CD4-positive, alpha-beta T cell treated with Interleukin-12 subunit alpha and Interleukin-12 subunit beta, for 1 hour (primary cell): ENCODE measurements around the gene URB1.

Experiments
- DNase-seq: peaks from one replicate; pipeline ENCODE4 v3.0.0-alpha.2; 2020

Gene URB1

GRCh38 chr21:32340863-32341848 is 51.7 kb downstream of the URB1 start:
- no peak for DNase-seq

DNA sequence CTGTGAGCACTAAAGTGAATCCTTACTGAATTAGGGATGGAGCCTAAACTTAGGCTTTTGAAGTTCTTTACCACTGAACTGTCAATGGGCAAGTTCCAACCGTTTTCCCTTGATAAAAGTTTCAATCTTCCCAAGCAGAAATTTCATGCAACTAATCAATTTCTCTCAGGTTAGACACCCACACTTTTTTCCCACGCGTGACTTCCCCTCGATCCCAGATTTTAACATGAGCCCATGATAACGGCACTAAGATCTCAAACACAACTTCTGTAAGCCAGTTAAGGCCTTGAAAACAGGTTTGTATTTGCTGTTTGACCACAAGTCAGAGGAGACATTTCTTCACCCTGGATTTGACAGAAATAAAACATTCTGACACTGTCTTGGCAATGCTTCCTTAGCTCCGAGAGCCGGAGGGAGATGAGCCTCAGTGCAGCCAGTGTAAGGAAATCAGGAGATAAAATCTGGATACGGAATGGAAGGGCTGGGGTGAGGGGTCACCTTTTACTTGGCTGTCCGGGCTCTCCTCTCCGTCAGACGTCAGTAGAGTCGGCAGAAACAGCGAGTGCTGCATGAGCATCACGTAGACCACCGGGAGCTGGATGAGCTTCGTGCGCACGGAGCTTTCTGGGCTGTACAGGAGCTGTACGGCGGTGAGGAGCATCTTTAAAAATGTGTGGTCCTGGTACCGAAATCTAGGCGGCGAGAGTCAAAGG is 54.4 kb downstream of the URB1 start:
- no peak for DNase-seq

DNA sequence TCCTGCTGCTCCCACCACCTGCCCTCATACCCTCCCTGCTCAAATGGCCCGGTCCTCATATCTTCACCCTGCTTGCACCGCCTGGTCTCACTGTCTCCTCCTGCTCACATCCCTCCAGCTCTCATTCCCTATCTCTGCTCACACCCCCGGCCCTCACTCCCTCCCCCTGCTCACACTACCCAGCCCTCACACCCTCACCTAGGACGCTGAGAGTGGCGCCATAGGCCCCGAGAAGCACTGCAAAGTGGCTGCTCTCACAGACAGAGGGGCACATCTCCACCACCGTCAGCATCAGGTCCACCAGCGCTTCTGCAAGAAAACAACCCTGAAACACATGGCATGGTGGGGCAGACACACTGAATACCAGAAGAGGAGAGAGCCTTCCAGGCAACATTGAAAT is 55.6 kb downstream of the URB1 start:
- no peak for DNase-seq

- DNase-seq: no peak
Observed at GRCh38 chr21:32336711-32337110, 56.1 kb downstream of the URB1 start.

DNA sequence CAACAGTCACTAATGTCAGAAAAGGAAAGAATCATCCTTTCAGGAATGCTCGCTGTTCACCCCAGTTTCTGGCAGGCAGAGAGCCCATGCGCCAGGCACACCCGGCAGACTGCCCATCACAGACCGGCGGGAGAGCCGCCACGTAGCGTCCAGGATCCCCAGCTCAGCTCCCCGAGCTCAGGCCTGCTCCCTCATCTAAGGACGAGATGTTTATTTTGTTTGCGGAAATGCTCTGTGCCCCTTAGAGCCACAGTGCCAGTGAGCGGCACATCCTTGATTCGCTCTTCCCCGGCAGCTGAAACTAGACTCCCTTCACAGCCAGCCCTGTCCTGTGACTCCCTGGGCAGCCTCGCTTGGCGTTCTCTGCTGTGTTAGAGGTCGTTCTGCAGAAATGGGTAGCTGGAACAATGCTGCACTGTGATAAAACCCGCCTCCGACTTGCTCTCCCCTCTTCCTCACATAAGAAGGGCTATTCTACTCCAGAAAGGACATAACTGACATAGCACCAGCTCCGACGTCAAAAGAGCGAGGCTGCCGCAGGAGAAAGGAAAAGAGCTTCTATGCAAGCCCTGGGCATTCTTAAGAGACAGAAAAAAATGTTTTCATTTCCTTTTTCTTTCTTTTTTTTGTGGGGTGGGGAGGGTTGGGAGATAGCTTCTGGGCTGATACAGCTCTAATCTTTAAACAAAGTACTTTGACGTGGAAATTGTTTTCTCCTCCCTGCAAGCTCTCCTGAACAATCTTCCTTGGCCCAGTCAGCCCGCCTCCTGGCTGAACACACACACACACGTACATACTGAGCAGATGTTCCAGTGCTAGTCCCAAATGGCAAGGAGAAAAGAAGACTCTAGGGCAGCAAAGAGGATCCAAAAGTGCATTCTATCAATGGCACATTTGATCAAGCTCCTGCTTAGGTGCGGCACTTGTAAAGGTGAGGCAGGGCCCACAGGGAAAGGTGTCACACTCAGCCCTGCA is 56.9 kb downstream of the URB1 start:
- DNase-seq: no peak

GRCh38 chr21:32334980-32335531 is 57.8 kb downstream of the URB1 start:
- no peak for DNase-seq

DNA sequence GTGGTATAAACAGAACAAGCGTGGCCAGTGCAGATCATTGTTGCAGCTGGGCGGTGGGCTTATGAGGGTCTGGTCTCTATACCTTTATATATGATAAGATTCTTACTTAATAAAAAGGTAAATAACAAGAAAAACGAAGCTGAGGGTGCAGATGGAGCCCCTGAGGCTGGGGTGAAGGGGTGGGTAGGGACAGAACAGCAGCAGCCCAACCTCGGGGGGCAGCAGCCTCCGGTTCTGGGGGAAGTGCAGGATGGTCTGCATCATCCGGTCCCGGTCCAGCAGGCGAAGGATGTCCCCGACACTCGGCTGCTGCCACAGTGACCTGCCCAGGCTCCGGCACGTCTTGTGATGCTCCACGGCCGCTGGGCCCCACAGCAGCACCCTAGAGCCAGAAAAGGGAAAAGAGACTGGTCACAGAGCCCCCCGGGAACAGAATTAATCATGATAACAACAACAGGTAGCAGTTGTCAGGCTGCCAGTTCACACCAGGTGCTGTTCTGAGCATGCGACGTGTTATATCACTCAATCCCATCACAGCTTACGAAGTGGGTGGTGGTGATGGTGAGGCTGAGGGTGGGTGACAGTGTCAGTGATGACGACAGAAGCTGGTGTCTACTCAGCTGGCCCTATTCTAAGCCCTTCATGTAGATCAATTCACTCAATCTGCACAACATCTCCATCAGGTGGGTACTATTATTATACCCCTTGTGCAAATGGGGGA is 58.7 kb downstream of the URB1 start:
- DNase-seq: no peak

- no peak for DNase-seq
Observed at GRCh38 chr21:32332463-32332951, 60.3 kb downstream of the URB1 start.

- DNase-seq: no peak
Observed at GRCh38 chr21:32331444-32332305, 61.1 kb downstream of the URB1 start.

GRCh38 chr21:32330784-32331311 is 62.0 kb downstream of the URB1 start:
- DNase-seq: no peak

GRCh38 chr21:32329776-32330175 is 63.0 kb downstream of the URB1 start:
- no peak for DNase-seq

GRCh38 chr21:32329331-32329730 is 63.5 kb downstream of the URB1 start:
- no peak for DNase-seq

GRCh38 chr21:32328595-32328994 is 64.2 kb downstream of the URB1 start:
- DNase-seq: no peak

- no peak for DNase-seq
Observed at GRCh38 chr21:32325706-32326105, 67.1 kb downstream of the URB1 start.

- DNase-seq: no peak
Observed at GRCh38 chr21:32322676-32323075, 70.1 kb downstream of the URB1 start.

DNA sequence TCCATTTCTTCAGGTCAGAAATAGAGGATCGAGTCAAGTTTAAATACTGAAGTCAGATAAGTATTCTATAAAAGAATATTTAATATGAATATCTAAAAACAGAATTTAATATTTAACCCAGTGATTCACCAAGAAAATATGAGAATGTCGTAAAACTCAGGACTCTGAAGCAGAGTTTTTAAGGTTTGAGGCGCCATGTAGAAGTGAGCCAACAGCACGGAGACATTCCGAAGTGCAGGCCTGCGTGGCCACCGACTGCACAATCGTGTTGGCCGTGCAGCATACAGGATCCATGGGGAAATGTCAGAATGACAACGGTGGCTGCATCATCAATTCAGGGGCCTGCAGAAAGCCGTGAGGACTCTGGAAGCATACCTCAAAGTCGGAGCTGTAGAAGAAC is 70.7 kb downstream of the URB1 start:
- no peak for DNase-seq

DNA sequence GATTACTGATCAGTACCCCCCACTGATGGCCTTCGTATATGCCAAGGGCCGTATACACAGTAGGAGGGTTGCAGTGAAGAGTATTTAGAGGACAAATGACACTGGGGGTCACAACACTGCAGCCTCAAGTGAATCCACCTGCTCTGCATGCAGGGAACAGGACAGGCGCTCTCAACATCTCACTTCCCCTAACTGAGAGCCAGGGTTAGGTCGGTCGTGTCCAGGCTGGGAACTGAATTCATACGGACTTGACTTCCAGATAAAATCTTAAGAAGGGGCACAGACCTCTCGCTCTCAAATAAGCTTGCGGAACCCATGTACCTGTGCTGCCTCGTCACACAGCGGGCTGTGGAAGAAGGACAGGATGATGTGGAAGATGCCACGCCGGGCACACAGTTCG is 71.3 kb downstream of the URB1 start:
- DNase-seq: no peak

DNA sequence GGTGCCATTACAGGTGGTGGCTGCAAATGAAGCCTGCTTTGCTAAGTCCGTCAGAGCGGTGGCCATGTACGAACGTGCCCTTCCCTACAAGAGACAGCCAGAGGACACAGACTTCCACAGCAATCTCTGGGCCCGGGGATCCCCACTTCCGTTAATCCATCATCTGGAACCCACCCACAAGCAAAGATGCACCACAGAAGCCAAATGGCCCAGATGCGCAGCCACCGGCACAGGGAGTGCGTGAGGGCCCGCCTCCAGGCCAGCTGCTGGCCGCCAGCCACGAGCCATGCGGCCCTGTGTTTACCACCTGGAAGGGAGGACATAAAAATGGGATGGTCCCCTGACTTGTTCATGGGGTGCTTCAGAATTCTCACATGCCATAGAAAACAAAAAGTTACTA is 72.1 kb downstream of the URB1 start:
- DNase-seq: no peak

DNA sequence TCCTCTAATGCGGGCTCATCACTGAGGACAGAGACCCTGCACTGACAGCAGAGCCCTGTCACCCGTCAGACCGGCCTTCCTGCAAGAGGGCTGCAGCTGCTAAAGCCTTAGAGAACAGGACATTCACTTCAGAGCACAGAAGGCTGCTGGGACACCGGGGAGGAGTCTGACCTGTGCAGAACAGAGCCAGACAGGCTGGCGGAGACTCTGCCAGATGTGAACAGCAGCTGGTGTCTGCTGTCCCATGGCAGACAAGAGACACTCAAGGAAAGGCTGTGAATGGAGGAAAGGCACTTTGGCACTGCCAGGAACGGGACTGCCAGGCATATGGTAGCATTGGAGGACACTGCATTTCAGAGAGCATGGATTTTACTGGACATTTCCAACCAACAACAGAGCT is 72.8 kb downstream of the URB1 start:
- no peak for DNase-seq

GRCh38 chr21:32319012-32319411 is 73.8 kb downstream of the URB1 start:
- DNase-seq: no peak
